ENCODE measurements around the gene GRHPR. TPM values are rescaled to one million over a fixed set of nuclear protein-coding genes. Genes with fewer than 3 reads are reported as not detected.

The GRHPR gene
- total and polyA plus RNA-seq, 2 of the 8 experiments (the other 6 are each of a cell fraction or from before 2014, with no cell fraction given) = 97.0 to 201 TPM

DNA sequence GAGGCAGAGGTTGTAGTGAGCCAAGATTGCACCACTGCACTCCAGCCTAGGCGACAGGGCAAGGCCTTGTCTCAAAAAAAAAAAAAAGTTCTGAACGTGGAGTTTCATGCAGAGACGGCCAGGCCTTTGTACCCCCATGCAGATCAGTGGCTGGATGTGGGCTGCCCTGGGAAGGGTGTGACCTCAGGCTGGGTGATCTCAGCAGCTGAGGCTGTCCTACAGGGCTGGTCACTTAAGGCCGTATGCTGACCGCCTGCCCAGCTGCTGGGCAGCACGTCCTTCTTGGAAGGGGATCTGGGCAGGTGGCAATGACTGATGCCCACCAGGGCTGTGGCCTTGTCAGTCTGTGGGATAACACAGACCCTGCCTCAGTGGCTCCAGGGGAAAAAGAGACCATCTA is 37.2 kb upstream of the GRHPR start (continued):
- TF ChIP-seq KDM1A (IDR thresholded peaks at IDR 0.05; ENCODE audit: borderline replicate concordance, low read length) = no peak
- no peak for TF ChIP-seq MAX (IDR thresholded peaks at IDR 0.05)
- TF ChIP-seq, protein P1, sequence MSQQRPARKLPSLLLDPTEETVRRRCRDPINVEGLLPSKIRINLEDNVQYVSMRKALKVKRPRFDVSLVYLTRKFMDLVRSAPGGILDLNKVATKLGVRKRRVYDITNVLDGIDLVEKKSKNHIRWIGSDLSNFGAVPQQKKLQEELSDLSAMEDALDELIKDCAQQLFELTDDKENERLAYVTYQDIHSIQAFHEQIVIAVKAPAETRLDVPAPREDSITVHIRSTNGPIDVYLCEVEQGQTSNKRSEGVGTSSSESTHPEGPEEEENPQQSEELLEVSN (IDR thresholded peaks at IDR 0.05) = no peak

All from H1 (cell line).